Glomerular visceral epithelial cell (primary cell): ENCODE data around the gene ZBTB48.
A peak's percentile ranks its signal among the peaks of the same experiment; 100 is the strongest.
"Not testable (repeated sequence)": the region's sequence is repeated elsewhere in the genome, so short reads cannot be mapped to it uniquely, and the experiment has no call there.

Source experiments
- DNase-seq: peaks from one replicate; pipeline ENCODE4 v3.0.0-alpha.2; 2016; ENCODE audit errors: extremely low spot score

The ZBTB48 gene

DNA sequence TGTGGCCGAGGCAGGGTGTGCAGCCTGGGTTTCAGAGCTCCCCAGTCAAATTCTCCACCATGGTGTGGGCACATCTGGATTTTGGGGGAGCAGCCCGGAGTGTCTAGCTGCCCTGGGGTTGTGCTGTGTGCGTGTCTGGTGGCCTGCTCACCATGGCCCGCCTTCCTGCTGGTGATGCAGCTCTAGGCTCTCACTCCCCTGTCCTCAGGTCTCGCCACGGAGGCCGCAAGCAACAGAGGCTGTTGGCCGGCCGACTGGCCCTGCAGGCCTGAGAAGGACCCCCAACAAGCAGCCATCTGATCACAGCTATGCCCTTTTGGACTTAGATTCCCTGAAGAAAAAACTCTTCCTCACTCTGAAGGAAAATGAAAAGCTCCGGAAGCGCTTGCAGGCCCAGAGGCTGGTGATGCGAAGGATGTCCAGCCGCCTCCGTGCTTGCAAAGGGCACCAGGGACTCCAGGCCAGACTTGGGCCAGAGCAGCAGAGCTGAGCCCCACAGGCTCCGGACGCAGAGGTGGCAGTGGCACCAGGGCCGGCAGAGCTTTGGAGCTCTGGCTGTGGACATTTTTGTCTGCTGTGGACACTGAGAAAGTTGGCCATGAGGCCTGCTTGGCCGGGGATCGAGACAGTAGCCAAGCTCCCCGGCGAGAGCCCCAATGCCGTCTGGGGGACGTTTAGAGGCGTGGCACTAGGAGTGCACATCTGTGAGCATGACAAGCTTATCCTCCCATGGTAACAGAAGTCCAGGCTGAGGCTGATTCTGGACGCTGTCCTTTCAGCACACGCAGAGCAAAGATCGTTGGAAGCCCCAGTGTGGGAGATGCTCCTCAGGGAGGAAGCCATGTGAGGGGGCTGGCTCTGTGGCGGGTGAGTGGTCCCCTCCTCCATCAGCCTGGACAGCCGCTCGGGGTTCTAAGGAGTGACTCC lies 53.1 kb downstream of the ZBTB48 start:
- DNase-seq, result no peak

DNA sequence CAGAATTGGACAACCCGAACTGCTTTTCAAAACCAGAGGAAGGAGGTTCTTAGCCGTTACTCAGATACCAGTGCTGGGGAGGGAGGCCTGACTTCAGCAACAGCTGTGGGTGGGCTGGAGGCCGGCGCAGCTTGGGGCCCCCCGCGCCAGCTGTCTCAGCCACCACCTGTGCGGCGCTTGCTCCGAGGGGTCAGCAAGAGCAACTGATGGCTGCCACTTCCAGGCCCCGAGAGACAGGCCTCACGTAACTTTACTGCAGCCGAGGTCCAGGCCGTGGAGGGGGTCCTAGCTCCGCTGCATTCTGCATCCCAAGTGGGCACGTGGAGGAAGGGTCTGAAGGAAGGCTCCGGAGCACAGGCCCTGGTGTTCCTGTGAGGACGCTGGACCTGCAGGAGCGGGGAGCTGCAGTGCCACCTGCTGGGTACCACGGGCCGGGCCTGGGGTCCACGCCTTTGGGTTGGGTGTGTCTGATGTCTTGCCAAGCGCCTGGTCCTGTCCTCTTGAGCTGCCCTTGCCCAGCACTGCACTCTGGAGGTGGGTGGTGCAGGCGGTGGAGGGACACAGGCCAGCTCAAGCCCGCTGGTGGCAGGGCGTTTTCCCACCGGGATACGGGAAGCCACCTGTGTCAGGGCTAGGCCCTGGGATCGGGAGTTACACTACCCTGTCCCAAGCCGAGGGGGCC lies 54.7 kb downstream of the ZBTB48 start:
- peak; percentile 36 for DNase-seq

DNA sequence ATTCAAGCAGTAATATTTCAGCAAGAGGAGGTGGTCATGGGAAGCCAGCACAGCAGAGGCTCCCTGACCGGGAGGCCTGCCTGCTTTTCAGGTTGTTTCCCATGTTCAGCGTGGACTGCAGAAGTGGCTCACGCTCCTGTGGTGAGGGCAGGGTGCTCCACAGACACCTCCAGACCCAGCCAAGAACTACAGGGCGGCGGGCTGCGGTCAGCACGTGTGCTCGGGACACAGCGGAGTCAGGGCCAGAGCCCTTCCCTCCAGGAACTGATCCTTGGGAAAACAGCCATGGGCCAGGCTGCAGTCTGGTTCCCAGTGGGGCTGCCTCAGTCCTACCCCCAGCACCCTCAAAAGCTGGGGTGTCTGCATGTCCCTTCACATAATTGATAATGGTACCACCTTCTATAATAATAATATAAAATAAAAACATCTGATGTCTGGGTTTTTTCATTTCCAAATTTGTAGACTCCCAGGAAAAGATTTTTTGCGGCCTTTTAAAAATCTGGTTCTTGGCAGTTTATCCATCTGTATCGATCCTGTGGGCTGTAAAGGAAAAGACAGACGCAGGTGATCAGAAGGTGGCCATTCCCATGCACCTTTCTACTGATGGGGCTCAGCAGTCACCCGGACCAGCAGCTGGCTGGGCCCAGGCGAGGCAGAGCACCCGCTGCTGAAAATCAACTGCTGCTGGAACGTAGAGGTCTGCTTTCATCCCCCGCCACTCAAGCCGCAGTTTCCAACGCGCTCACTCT lies 55.5 kb downstream of the ZBTB48 start:
- DNase-seq, result no peak

DNA sequence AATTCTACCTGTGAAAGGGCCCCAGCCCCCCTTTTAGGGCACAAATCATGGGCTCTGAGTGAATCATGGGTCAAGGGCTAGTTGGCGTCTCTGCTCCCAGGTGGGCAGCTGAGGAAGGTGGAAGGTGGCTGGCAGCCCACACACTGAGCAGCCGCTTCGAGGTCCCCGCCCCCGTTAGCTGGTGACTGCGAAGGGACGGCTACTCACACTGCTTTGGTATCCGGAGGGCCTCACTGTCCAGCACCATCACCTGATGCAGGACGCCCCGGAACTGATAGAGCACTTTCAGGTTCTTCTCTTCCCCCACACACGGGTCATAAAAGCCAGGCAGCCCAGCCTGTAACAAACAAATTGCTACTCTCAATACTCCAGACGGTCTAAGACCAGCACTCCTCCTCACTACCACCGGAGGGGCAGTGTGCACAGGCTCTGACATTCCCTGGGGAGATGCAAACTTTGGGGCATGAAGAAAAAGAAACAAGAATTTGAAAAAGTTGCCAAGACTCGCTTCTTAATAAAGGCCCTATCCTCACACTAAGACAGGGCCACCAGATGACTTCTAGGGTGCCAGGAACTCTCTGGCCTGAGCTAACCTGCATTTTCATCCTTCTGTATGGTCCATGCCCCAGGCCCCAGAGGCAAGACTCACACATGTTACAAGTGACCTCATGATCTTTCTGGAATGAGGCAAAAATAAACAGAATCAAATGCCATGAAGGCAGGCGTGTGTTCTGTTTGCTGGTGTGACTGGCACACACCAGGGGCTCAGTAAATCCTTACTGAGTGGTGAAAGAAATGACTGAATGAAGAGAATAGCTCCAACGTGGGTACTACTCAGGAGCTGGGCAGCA lies 56.3 kb downstream of the ZBTB48 start:
- no peak for DNase-seq

DNA sequence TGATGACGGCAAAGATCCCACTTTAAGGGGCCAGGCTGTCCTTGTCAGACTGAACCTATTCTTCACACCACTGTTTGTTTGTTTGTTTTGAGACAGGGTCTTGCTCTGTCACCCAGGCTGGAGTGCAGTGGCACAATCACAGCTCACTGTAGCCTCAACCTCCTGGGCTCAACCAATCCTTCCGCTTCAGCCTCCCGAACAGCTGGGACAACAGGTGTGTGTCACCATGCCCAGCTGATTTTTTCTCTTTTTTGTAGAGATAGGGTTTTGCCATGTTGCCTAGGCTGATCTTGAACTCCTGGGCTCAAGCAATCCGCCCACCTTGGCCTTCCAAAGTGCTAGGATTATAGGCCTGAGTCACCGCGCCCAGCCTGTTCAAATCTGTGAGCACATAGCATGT lies 57.0 kb downstream of the ZBTB48 start:
- DNase-seq, result not testable (repeated sequence)

DNA sequence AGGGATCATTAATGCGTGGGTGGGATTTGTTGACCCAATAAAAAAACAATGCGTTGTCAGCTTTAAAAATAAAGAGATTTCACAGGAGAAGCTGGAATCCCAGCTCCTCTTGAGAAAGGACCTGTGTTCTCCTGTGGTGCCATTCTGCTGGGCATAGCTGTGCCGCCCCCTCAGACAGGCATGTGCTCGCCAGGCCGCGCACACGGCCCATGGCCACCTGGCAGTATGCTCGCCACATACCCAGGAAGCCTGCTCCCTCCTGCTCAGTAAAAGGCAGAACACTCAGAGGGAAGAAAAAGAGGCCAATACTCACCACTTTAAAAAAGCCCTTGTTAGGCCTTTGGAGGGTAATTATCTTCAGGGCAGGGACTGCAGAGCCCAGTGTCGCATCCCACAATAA lies 58.0 kb downstream of the ZBTB48 start:
- DNase-seq, result no peak

DNA sequence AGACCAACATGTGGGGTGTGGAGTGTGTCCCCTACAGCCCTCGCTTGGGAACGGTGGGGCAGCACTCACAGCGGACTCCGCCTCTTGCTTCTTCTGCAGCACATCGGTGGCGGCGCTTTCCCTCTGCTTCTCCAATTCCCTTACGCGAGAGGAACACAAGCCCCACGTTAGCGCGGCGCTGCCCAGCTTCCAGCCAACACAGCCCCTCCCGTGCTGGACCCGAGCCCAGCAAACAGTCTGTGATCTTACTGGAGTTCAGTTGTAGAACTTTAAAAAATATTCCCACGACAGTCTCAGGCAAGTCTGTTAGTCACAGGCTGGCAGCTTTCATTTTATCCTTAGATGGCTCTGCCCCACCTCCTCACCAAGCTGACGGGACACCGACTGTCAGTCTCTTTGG lies 58.4 kb downstream of the ZBTB48 start:
- no peak for DNase-seq
